HepG2 (cell line): ENCODE data around the gene GPN2. TPM values are rescaled to one million over a fixed set of nuclear protein-coding genes. Genes with fewer than 3 reads are reported as not detected.

Experiments used
- AGO1 ChIP-seq: fragments of 200-400 bp; formaldehyde crosslinking; IDR thresholded peaks from 2 replicates; pipeline ENCODE4 v1.6.1; 2017; ENCODE audit warnings: mild to moderate bottlenecking, low read depth, low read length, moderate library complexity; ENCODE audit not compliant: poor library complexity, severe bottlenecking
- ERF ChIP-seq: IDR thresholded peaks from 2 replicates; pipeline ENCODE4 v1.6.1; 2018; ENCODE audit warnings: missing biosample characterization, missing genetic modification reagents
- HIVEP1 ChIP-seq: sonication (generic); formaldehyde crosslinking; IDR thresholded peaks from 2 replicates; pipeline ENCODE4 v1.4.0; 2020; ENCODE audit warnings: mild to moderate bottlenecking, missing genetic modification reagents
- MTA3 ChIP-seq: sonication (generic); formaldehyde crosslinking; IDR thresholded peaks from 2 replicates; pipeline ENCODE4 v1.4.0; 2020; ENCODE audit warnings: missing genetic modification reagents
- MXD4 ChIP-seq: IDR thresholded peaks from 2 replicates; pipeline ENCODE4 v1.6.1; 2016; ENCODE audit warnings: mild to moderate bottlenecking, missing biosample characterization, missing genetic modification reagents
- SMAD3 ChIP-seq: sonication (generic); formaldehyde crosslinking; IDR thresholded peaks from 2 replicates; pipeline ENCODE4 v1.4.0; 2020; ENCODE audit warnings: missing genetic modification reagents
- SP5 ChIP-seq: IDR thresholded peaks from 2 replicates; pipeline ENCODE4 v1.6.1; 2016; ENCODE audit warnings: low read depth, borderline replicate concordance
- XRCC5 ChIP-seq: fragments of 200-400 bp; formaldehyde crosslinking; optimal IDR thresholded peaks from 2 replicates; pipeline ENCODE3; 2017; ENCODE audit warnings: mild to moderate bottlenecking, low read length
- ZFYVE20 ChIP-seq: sonication (generic); formaldehyde crosslinking; IDR thresholded peaks from 2 replicates; pipeline ENCODE4 v1.8.0; 2023; ENCODE audit warnings: low read depth, mild to moderate bottlenecking, moderate library complexity, missing genetic modification reagents, borderline replicate concordance
- ZNF10 ChIP-seq: sonication (generic); formaldehyde crosslinking; IDR thresholded peaks from 2 replicates; pipeline ENCODE4 v1.4.0; 2020; ENCODE audit warnings: mild to moderate bottlenecking, low read depth, missing genetic modification reagents, borderline replicate concordance
- ZNF264 ChIP-seq: sonication (generic); formaldehyde crosslinking; IDR thresholded peaks from 2 replicates; pipeline ENCODE4 v1.4.0; 2020; ENCODE audit warnings: missing genetic modification reagents
- ZNF33A ChIP-seq: sonication (generic); formaldehyde crosslinking; IDR thresholded peaks from 2 replicates; pipeline ENCODE4 v1.5.1; 2020; ENCODE audit warnings: missing genetic modification reagents, mild to moderate bottlenecking, moderate library complexity, borderline replicate concordance
- ZNF557 ChIP-seq: sonication (generic); formaldehyde crosslinking; IDR thresholded peaks from 2 replicates; pipeline ENCODE4 v1.4.0; 2020; ENCODE audit warnings: missing genetic modification reagents
- ZNF598 ChIP-seq: sonication (generic); formaldehyde crosslinking; IDR thresholded peaks from 2 replicates; pipeline ENCODE4 v1.5.1; 2020; ENCODE audit warnings: mild to moderate bottlenecking, missing genetic modification reagents, borderline replicate concordance
- polyA plus RNA-seq, 8 experiments: library from polyadenylated mRNA; depleted of rRNA in 3 of 8; stranded (reverse) in 7 of 8; unstranded in 1 of 8; fragments of >200 nt; fragmentation: Illumina TruSeq in 4 of 8; extraction: Trizol in 4 of 8; gene quantifications; 2 replicates each; pipeline versions ENCODE4 v1.2.1 to v1.2.3, GENCODE V29; 2011 to 2016; ENCODE audit warnings: low read depth in 4 of 8, missing spikeins in 1 of 8, mixed read lengths in 1 of 8; ENCODE audit not compliant: insufficient read depth in 1 of 8
- total RNA-seq, 5 experiments: library from RNA; depleted of rRNA; stranded (reverse); fragments of >200 nt; fragmentation: Illumina TruSeq; extraction: Trizol; gene quantifications; 2 replicates each; pipeline ENCODE4 v1.2.3, GENCODE V29; 2016; ENCODE audit warnings: low read depth in 1 of 5
- TF ChIP-seq, protein P1 (sequence below): IDR thresholded peaks from 2 replicates; pipeline ENCODE4 v1.6.1; 2016; ENCODE audit warnings: low read depth
- TF ChIP-seq, protein P2 (sequence below): sonication (generic); formaldehyde crosslinking; IDR thresholded peaks from 2 replicates; pipeline ENCODE4 v1.4.0; 2020; ENCODE audit warnings: missing genetic modification reagents
- TF ChIP-seq, protein P3 (sequence below): IDR thresholded peaks from 2 replicates; pipeline ENCODE4 v1.6.1; 2016; ENCODE audit warnings: missing compliant biosample characterization, missing genetic modification reagents, borderline replicate concordance
- TF ChIP-seq, protein P4 (sequence below): sonication (generic); formaldehyde crosslinking; IDR thresholded peaks from 2 replicates; pipeline ENCODE4 v1.4.0; 2020; ENCODE audit warnings: low read depth, missing genetic modification reagents
- TF ChIP-seq, protein P5 (sequence below): IDR thresholded peaks from 2 replicates; pipeline ENCODE4 v1.6.1; 2016; ENCODE audit warnings: mild to moderate bottlenecking, missing biosample characterization, missing genetic modification reagents

Gene GPN2
- total and polyA plus RNA-seq, 2 of the 13 experiments (the other 11 are each of a cell fraction or from before 2014, with no cell fraction given), result 19.3 to 38.9 TPM

DNA sequence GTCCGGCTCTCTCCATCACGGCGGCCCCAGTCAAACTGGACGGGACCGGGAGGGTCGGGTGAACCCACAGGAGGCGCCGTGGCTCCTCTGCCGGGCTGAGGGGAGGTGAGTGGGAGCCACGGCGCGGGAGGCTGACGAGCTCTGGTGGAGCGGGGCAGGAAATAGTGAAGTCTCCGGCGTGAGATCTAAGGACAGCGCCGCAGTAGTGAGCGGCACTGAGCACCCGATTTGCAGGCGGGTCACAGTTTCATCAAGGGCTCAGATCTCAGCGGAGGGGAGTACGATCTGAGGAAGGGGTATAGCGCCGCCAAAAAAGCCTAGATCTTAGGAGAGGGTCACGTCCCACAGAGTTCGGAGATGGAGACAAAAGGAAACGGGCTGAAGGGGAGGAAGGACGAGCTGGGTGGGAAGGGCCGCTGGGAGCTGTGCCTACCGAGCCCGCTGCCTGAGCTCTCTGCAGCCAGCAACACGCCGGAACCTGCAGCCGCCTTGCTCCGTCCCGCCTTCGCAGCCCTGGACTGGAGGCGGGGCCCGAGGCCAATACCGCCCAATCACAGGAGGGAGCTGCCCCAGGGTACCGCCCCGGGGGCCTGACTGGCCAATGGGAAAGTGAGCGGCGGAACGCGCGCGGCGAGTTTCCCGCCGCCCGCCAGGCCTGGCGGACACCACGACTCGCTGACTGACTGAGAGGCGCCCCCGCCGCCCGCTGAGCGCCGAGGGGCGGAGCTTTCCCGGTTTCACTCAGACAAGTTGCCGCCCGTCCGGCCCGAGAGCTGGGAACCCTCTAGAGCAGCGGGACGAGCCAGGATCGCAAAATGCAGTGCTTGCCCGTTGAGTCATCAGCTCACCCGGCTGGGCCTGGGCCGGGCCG is 25.2 kb downstream of the GPN2 start (continued):
- no peak for TF ChIP-seq MTA3 (CRISPR knock-in tag)
- peak; percentile 58; the same call in 1 of the 2 replicates for TF ChIP-seq MXD4
- peak; percentile 25; the same call in 1 of the 2 replicates for TF ChIP-seq SMAD3 (CRISPR knock-in tag)
- TF ChIP-seq ERF, result peak; percentile 91
- TF ChIP-seq ZNF10, result no peak
- 0 out of 2 replicates have a peak, but pooled peaks have one; percentile 15 for TF ChIP-seq ZFYVE20
- peak; percentile 63; the same call in 1 of the 2 replicates for TF ChIP-seq SP5
- TF ChIP-seq AGO1, result peak; percentile 34
- no peak for TF ChIP-seq ZNF33A (CRISPR knock-in tag)
- TF ChIP-seq, protein P1, sequence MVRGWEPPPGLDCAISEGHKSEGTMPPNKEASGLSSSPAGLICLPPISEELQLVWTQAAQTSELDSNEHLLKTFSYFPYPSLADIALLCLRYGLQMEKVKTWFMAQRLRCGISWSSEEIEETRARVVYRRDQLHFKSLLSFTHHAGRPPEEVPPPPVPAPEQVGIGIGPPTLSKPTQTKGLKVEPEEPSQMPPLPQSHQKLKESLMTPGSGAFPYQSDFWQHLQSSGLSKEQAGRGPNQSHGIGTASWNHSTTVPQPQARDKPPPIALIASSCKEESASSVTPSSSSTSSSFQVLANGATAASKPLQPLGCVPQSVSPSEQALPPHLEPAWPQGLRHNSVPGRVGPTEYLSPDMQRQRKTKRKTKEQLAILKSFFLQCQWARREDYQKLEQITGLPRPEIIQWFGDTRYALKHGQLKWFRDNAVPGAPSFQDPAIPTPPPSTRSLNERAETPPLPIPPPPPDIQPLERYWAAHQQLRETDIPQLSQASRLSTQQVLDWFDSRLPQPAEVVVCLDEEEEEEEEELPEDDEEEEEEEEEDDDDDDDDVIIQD (CRISPR knock-in tag), result no peak
- TF ChIP-seq, protein P2, sequence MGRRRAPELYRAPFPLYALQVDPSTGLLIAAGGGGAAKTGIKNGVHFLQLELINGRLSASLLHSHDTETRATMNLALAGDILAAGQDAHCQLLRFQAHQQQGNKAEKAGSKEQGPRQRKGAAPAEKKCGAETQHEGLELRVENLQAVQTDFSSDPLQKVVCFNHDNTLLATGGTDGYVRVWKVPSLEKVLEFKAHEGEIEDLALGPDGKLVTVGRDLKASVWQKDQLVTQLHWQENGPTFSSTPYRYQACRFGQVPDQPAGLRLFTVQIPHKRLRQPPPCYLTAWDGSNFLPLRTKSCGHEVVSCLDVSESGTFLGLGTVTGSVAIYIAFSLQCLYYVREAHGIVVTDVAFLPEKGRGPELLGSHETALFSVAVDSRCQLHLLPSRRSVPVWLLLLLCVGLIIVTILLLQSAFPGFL (CRISPR knock-in tag), result 0 out of 2 replicates have a peak, but pooled peaks have one; percentile 15
- no peak for TF ChIP-seq ZNF264 (CRISPR knock-in tag)
- no peak for TF ChIP-seq HIVEP1 (CRISPR knock-in tag)
- TF ChIP-seq XRCC5, result peak; percentile 25
- TF ChIP-seq, protein P3, sequence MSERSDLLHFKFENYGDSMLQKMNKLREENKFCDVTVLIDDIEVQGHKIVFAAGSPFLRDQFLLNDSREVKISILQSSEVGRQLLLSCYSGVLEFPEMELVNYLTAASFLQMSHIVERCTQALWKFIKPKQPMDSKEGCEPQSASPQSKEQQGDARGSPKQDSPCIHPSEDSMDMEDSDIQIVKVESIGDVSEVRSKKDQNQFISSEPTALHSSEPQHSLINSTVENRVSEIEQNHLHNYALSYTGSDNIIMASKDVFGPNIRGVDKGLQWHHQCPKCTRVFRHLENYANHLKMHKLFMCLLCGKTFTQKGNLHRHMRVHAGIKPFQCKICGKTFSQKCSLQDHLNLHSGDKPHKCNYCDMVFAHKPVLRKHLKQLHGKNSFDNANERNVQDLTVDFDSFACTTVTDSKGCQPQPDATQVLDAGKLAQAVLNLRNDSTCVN (CRISPR knock-in tag), result peak; percentile 73; the same call in 1 of the 2 replicates
- TF ChIP-seq ZNF598 (CRISPR knock-in tag), result 0 out of 2 replicates have a peak, but pooled peaks have one; percentile 26
- TF ChIP-seq, protein P4, sequence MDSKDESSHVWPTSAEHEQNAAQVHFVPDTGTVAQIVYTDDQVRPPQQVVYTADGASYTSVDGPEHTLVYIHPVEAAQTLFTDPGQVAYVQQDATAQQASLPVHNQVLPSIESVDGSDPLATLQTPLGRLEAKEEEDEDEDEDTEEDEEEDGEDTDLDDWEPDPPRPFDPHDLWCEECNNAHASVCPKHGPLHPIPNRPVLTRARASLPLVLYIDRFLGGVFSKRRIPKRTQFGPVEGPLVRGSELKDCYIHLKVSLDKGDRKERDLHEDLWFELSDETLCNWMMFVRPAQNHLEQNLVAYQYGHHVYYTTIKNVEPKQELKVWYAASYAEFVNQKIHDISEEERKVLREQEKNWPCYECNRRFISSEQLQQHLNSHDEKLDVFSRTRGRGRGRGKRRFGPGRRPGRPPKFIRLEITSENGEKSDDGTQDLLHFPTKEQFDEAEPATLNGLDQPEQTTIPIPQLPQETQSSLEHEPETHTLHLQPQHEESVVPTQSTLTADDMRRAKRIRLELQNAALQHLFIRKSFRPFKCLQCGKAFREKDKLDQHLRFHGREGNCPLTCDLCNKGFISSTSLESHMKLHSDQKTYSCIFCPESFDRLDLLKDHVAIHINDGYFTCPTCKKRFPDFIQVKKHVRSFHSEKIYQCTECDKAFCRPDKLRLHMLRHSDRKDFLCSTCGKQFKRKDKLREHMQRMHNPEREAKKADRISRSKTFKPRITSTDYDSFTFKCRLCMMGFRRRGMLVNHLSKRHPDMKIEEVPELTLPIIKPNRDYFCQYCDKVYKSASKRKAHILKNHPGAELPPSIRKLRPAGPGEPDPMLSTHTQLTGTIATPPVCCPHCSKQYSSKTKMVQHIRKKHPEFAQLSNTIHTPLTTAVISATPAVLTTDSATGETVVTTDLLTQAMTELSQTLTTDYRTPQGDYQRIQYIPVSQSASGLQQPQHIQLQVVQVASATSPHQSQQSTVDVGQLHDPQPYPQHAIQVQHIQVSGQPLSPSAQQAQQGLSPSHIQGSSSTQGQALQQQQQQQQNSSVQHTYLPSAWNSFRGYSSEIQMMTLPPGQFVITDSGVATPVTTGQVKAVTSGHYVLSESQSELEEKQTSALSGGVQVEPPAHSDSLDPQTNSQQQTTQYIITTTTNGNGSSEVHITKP, result 0 out of 2 replicates have a peak, but pooled peaks have one; percentile 14
- TF ChIP-seq, protein P5, sequence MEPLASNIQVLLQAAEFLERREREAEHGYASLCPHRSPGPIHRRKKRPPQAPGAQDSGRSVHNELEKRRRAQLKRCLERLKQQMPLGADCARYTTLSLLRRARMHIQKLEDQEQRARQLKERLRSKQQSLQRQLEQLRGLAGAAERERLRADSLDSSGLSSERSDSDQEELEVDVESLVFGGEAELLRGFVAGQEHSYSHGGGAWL (CRISPR knock-in tag), result peak; percentile 75; the same call in 1 of the 2 replicates
- no peak for TF ChIP-seq ZNF557 (CRISPR knock-in tag)
